ENCODE data around the gene GNAI3.

- no peak for TF ChIP-seq POLR2A (IDR thresholded peaks at IDR 0.05; ENCODE audit: low read depth, low read length)
- no peak for TF ChIP-seq CTCF (IDR thresholded peaks at IDR 0.05; ENCODE audit: extremely low read depth in 1 of 2, insufficient read depth in 1 of 2, low read depth in 1 of 2, low read length in 2 of 2)
- TF ChIP-seq JUN (IDR thresholded peaks at IDR 0.05; ENCODE audit: borderline replicate concordance, insufficient read depth, insufficient read length, low read depth): no peak
- TF ChIP-seq EZH2 (IDR thresholded peaks at IDR 0.05; ENCODE audit: borderline replicate concordance, low read depth, low read length, severe bottlenecking): no peak
- TF ChIP-seq MAX (IDR thresholded peaks at IDR 0.05; ENCODE audit: insufficient read depth, insufficient read length): no peak
- TF ChIP-seq GATA2 (IDR thresholded peaks at IDR 0.05; ENCODE audit: insufficient read depth, insufficient read length, low read depth, low read length): no peak
- no peak for TF ChIP-seq POLR2AphosphoS5 (IDR thresholded peaks at IDR 0.05; ENCODE audit: insufficient read depth, low read depth, low read length)
These were observed 25.4 kb downstream of the GNAI3 start for GRCh38 chr1:109573785-109574184.

Measured in endothelial cell of umbilical vein (primary cell).